SHP77 (cell line): ENCODE results near the gene ZSWIM7.

ENCODE experiments used
- DNase-seq, 2 experiments: peaks; one replicate each; lab custom pipeline; 2025; lab: John Stamatoyannopoulos, UW

ZSWIM7 gene

GRCh38 chr17:15929941-15930340 is 69.6 kb downstream of the ZSWIM7 start:
- DNase-seq = no peak

DNA sequence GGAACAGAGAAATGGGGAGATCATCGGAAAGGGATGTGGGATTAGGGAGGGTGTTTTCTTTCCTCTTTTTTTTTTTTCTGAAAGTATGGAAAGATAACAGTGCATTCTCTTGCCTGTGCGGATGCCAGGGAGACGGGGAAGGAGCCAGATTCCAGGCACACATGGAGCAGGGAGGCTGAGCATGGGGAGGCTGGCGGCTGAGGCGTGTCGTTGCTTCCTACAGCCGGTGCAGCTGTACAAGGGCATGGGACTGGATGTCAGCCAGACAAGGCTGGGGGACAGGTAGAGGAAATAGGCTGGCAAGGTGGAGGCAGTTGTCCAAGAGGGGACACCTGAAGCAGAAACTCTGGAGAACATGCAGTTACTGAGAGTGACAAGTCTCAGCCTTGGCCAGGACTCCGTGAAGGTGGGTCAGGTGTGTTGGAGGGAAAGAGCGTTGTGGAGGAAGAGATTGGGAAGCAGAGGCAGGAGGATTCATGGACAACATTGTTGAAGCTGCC is 71.2 kb downstream of the ZSWIM7 start:
- DNase-seq = no peak
